K562 (cell line): ENCODE data around the gene MANBA. TPM values are rescaled to one million over a fixed set of nuclear protein-coding genes. Genes with fewer than 3 reads are reported as not detected.

Experiments used
- polyA plus RNA-seq, 8 experiments: library from polyadenylated mRNA; depleted of rRNA in 4 of 8; stranded (reverse) in 5 of 8; unstranded in 3 of 8; fragments of >200 nt; fragmentation: Nextera tagmentation in 2 of 8; fragmentation: Illumina TruSeq in 1 of 8; extraction: Ambion mirVana in 2 of 8; extraction: Trizol in 1 of 8; gene quantifications; 2 replicates each; pipeline versions ENCODE4 v1.2.1 to v1.2.3, GENCODE V29; 2011 to 2014; ENCODE audit warnings: inconsistent platforms in 1 of 8, missing spikeins in 1 of 8
- total RNA-seq, 7 experiments: library from RNA; depleted of rRNA in 6 of 7; stranded (reverse); fragments of >200 nt in 6 of 7; fragmentation: Illumina TruSeq in 2 of 7; extraction: Trizol in 2 of 7; gene quantifications; 2 replicates each; pipeline versions ENCODE4 v1.2.1 to v1.2.3, GENCODE V29; 2011 to 2021; ENCODE audit warnings: low replicate concordance in 1 of 7
- TF ChIP-seq, protein P1 (sequence below), 2 experiments: fragments of 450-650 bp; formaldehyde crosslinking in 1 of 2; IDR thresholded peaks; 2 replicates each; pipeline versions ENCODE4 v1.4.0 to v1.6.1; 2014 to 2020; ENCODE audit warnings: mild to moderate bottlenecking in 2 of 2, borderline replicate concordance in 1 of 2, low read depth in 1 of 2
- TF ChIP-seq, protein P2 (sequence below): sonication (generic); formaldehyde crosslinking; IDR thresholded peaks from 2 replicates; pipeline ENCODE4 v1.8.0; 2022; ENCODE audit warnings: missing genetic modification reagents, mild to moderate bottlenecking, moderate library complexity, borderline replicate concordance

Gene MANBA
- total and polyA plus RNA-seq, 9 of the 15 experiments (the other 6 are each of a cell fraction or from before 2014, with no cell fraction given) = 1.8 to 12.9 (median 7.7) TPM

DNA sequence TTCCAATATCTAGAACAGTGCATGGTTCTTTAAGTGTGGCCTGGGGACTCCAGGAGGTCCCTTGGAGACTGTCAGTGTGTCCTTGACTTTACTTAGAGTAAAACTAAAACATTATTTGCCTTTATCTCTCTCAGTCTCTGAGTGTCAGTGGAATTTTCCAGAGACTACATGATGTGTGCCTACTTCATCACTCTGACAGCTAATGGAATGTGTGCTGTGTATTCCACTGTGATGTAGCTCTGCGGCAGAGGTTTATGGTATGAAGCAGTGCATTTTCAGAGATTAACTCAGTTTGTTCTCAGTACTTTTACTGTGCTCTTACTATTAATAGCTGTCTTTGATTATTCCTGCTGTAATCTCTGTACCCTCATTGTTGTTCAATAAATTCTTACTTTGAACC, 85.6 kb downstream of the MANBA start (continued):
- TF ChIP-seq, protein P1, sequence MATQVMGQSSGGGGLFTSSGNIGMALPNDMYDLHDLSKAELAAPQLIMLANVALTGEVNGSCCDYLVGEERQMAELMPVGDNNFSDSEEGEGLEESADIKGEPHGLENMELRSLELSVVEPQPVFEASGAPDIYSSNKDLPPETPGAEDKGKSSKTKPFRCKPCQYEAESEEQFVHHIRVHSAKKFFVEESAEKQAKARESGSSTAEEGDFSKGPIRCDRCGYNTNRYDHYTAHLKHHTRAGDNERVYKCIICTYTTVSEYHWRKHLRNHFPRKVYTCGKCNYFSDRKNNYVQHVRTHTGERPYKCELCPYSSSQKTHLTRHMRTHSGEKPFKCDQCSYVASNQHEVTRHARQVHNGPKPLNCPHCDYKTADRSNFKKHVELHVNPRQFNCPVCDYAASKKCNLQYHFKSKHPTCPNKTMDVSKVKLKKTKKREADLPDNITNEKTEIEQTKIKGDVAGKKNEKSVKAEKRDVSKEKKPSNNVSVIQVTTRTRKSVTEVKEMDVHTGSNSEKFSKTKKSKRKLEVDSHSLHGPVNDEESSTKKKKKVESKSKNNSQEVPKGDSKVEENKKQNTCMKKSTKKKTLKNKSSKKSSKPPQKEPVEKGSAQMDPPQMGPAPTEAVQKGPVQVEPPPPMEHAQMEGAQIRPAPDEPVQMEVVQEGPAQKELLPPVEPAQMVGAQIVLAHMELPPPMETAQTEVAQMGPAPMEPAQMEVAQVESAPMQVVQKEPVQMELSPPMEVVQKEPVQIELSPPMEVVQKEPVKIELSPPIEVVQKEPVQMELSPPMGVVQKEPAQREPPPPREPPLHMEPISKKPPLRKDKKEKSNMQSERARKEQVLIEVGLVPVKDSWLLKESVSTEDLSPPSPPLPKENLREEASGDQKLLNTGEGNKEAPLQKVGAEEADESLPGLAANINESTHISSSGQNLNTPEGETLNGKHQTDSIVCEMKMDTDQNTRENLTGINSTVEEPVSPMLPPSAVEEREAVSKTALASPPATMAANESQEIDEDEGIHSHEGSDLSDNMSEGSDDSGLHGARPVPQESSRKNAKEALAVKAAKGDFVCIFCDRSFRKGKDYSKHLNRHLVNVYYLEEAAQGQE (IDR thresholded peaks at IDR 0.05; ENCODE audit: borderline replicate concordance) = no peak
- TF ChIP-seq, protein P1 (CRISPR knock-in tag; IDR thresholded peaks at IDR 0.05; ENCODE audit: low read depth) = no peak
- TF ChIP-seq, protein P2, sequence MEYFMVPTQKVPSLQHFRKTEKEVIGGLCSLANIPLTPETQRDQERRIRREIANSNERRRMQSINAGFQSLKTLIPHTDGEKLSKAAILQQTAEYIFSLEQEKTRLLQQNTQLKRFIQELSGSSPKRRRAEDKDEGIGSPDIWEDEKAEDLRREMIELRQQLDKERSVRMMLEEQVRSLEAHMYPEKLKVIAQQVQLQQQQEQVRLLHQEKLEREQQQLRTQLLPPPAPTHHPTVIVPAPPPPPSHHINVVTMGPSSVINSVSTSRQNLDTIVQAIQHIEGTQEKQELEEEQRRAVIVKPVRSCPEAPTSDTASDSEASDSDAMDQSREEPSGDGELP (CRISPR knock-in tag) = no peak
